KOPT-K1 (cell line): ENCODE results near the gene NFAT5.
"Not testable (repeated sequence)": the region's sequence is repeated elsewhere in the genome, so short reads cannot be mapped to it uniquely, and the experiment has no call there.

Experiments used
- H3K27ac ChIP-seq: fragments of 200-600 bp; sonication (generic); 2 replicates; pipeline ENCODE4 v1.5.1; 2016; ENCODE audit warnings: antibody characterized with exemption, mild to moderate bottlenecking, low read depth, low read length; ENCODE audit not compliant: poor library complexity, severe bottlenecking
- H3K36me3 ChIP-seq: fragments of 200-600 bp; sonication (generic); 2 replicates; pipeline ENCODE4 v1.5.1; 2017; ENCODE audit warnings: antibody characterized with exemption, mild to moderate bottlenecking, low read length, moderate library complexity; ENCODE audit not compliant: insufficient read depth
- H3K9me3 ChIP-seq: fragments of 200-600 bp; sonication (generic); 2 replicates; pipeline ENCODE4 v1.5.1; 2017; ENCODE audit warnings: antibody characterized with exemption, low read length, mild to moderate bottlenecking; ENCODE audit not compliant: insufficient read depth, poor library complexity, severe bottlenecking

NFAT5 gene

GRCh38 chr16:69564845-69565670 is 708 bp upstream of the NFAT5 start:
- Histone ChIP-seq H3K36me3 (no peaks in the 10 kb centered on the region), H3K9me3 (no peaks in the 10 kb centered on the region), H3K27ac (peak overlapping the region; percentile 90)

DNA sequence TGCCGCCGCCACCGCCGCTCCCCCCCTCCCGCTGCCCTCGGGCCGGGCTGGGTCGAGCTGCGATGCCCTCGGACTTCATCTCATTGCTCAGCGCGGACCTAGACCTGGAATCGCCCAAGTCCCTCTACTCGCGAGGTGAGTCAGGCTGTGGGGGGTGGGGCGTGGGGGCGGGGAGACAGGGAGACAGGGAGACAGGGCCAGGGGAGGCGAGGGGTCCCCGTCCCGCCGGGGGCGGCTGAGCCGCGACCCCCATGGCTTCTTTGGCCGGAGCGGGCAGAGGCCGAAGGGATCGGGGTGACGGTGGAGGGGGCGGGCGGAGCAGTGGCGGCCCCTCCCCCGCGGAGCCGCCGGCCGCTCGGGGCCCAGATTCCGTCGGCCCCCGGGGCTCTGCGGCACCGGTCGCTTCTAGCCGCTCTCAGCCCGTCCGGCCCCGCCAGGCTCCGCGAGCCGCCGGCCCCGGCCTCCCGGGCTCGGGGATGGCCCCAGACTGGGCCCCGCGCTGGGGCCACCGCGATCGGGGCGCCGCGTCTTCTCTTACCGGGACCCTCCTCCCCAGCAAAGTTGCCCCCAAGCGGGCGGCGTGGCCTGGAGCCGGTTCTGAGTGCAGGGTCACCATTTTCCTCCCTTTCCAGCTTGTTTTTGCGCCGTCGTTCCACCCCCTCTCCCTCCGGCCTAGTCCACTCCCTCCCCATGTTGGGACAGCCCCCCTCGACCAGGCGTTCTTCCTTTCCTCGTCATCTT is 644 bp downstream of the NFAT5 start:
- no peaks in the 10 kb centered on the region for H3K9me3 ChIP-seq
- no peaks in the 10 kb centered on the region for H3K36me3 ChIP-seq
- H3K27ac ChIP-seq: peak overlapping the region; percentile 90

DNA sequence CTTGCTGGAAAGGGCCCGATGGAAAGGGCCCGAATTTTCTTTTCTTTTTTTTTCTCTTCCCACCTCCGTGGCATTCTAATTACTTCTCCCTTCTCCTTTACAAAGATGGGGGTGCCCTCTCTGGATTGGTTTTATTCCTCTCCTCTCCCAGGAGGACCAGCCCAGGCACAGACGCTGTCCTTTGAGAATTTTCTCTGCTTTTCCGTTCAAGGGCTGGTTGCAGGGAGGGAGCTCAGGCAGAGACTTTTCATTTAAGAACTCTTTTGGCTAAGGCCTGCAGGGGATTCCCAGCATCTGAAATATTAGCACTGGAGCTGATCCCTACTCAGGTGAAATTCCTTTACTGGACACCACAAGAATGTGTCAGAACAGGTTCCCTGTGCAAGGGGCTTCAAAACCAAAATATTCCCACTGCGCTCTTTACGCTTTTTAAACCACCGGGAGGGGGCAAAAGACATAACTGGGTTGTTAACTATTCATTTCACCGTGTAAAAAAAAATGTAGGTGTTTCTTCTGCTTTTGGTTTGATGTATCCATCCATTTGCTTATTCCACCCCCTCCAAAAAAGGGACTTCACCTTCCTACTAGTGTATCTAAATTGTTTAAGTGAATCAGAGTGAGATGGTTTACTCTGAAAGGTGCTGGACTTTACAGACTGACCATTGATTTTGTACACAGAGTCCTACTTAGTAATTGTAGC is 1.4 kb downstream of the NFAT5 start:
- H3K27ac ChIP-seq: peak overlapping the region; percentile 90
- H3K9me3 ChIP-seq: no peaks in the 10 kb centered on the region
- no peaks in the 10 kb centered on the region for H3K36me3 ChIP-seq

GRCh38 chr16:69568676-69569075 is 2.9 kb downstream of the NFAT5 start:
- H3K9me3 ChIP-seq: no peaks in the 10 kb centered on the region
- H3K27ac ChIP-seq: no peak overlapping the region
- no peaks in the 10 kb centered on the region for H3K36me3 ChIP-seq

DNA sequence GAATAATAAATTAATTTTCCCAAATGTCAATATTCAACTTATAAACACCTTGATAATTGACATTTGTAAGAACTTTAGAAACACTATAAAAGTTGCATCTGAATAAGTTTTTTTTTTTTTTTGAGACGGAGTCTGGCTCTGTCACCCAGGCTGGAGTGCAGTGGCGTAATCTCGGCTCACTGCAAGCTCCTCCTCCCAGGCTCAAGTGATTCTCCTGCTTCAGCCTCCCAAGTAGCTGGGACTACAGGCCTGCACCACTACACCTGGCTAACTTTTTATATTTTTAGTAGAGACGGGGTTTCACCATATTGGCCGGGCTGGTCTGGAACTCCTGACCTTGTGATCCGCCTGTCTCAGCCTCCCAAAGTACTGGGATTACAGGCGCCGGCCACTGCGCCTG is 13.0 kb downstream of the NFAT5 start:
- not testable (repeated sequence) for H3K9me3 ChIP-seq, H3K27ac ChIP-seq, H3K36me3 ChIP-seq

DNA sequence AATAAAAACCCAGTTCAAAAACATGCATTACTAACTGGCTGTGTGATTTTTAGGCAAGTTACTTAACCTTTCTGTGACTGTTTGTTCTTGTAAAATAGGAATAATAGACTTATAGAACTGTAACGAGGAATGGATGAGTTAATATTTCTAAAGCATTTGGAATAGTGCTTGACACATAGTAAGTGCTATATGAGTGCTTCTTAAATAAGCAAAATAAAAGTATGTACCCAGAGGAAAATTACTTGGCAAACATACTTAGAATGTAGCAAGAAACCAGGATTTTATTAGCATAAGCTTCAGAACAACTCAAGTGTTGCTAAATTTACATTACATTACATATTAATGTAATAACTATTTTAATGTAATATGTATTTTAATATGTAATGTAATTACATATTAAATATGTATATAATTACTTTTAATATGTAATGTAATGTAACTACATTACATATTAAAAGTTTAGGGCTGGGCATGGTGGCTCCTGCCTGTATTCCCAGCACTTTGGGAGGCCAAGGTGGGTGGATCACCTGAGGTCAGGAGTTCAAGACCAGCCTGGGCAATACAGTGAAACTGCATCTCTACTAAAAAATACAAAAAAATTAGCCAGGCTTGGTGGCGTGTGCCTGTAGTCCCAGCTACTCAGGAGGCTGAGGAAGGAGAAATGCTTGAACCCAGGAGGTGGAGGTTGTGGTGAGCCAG is 14.2 kb downstream of the NFAT5 start:
- no peaks in the 10 kb centered on the region for H3K9me3 ChIP-seq
- peaks cover 4% of the 10 kb centered on the region; the same call in 1 of the 2 replicates for H3K36me3 ChIP-seq
- no peak overlapping the region for H3K27ac ChIP-seq

DNA sequence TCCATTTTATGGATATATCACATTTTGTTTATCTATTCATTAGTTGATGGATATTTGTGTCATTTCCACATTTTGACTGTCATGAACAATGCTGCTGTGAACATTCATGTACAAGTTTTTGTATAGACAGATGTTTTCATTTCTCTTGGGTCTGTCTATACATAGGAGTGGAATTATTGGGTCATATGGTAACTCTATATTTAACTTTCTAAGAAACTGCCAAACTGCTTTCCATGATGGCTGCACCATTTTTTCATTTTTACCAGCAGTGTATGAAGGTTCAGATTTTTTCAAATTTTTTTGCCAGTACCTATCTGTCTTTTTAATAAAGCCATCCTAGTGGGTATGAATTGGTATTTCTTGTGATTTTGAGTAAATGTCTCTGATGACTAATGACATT is 15.5 kb downstream of the NFAT5 start:
- H3K9me3 ChIP-seq: no peaks in the 10 kb centered on the region
- no peak overlapping the region for H3K27ac ChIP-seq
- H3K36me3 ChIP-seq: peaks cover 4% of the 10 kb centered on the region; the same call in 1 of the 2 replicates

- not testable (repeated sequence) for H3K36me3 ChIP-seq, H3K9me3 ChIP-seq, H3K27ac ChIP-seq
These were observed 18.7 kb downstream of the NFAT5 start for GRCh38 chr16:69584493-69584892.

DNA sequence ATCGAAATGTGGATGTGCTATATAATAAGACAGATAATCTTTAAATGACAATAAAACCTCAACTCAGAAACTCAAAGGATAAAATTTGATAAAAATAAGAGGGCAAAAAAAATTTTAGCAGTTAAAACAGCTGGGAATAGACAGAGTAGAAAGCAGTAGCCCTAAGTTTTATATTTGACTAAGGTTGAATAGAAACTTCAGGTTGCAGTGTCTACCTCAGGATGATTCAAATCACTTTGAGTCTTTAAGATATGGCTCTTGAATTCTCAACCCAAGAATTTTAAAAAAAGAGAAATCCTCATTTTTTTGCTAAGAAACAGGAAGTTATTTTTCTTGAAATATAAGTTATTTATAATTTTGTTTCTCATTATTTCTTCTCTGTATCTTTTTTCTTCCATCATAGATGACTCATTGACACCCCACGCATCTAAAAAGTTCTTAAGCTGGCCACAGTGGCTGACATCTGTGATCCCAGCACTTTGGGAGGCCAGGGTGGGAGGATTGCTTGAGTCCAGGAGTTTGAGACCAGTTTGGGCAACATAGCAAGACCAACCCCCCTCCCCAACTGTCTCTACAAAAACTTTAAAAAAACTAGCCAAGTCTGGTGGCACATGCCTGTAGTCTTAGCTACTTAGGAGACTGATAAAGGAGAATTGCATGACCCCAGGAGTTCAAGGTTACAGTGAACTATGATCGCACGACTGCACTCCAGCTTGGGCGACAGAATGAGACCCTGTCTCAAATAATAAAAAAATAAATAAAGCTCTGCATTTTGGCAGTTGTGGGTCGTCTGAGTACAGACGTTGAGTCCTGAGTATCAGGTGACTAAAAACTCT is 23.9 kb downstream of the NFAT5 start:
- no peak overlapping the region for H3K27ac ChIP-seq
- H3K36me3 ChIP-seq: no peaks in the 10 kb centered on the region
- H3K9me3 ChIP-seq: no peaks in the 10 kb centered on the region

DNA sequence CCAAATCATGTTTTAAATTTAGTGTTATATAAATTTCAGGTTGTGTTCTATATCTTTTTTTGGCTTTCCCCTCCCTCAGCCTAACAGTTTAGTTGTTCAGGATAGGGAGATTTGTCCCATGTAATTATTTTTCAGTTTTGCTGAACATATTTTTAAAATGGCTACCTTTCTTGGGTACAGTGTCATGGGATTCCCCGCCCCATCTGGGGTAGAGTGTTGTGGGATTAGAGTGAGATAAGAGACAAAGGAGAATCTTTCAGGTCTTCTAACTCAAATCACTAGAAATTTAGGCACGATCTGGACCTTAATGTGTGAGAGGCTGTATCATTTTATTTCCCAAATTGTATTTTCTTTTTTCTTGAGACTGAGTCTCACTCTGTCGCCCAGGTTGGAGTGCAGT is 24.8 kb downstream of the NFAT5 start:
- H3K9me3 ChIP-seq: no peaks in the 10 kb centered on the region
- no peak overlapping the region for H3K27ac ChIP-seq
- H3K36me3 ChIP-seq: no peaks in the 10 kb centered on the region

GRCh38 chr16:69593751-69594255 is 28.0 kb downstream of the NFAT5 start:
- no peak overlapping the region for H3K27ac ChIP-seq
- H3K9me3 ChIP-seq: no peaks in the 10 kb centered on the region
- H3K36me3 ChIP-seq: no peaks in the 10 kb centered on the region

GRCh38 chr16:69595127-69596036 is 29.6 kb downstream of the NFAT5 start:
- H3K27ac ChIP-seq: no peak overlapping the region
- no peaks in the 10 kb centered on the region for H3K9me3 ChIP-seq
- no peaks in the 10 kb centered on the region for H3K36me3 ChIP-seq

GRCh38 chr16:69596801-69597200 is 31.0 kb downstream of the NFAT5 start:
- no peaks in the 10 kb centered on the region for H3K9me3 ChIP-seq
- H3K36me3 ChIP-seq: no peaks in the 10 kb centered on the region
- no peak overlapping the region for H3K27ac ChIP-seq
